Forelimb muscle (tissue), 1 donor: Measurements from ENCODE around the gene KRT79. TPM values are rescaled to one million over a fixed set of nuclear protein-coding genes. Genes with fewer than 3 reads are reported as not detected.
"Not testable (repeated sequence)": the region's sequence is repeated elsewhere in the genome, so short reads cannot be mapped to it uniquely, and the experiment has no call there.

ENCODE experiments used
- DNase-seq: peaks from one replicate; pipeline ENCODE4 v3.0.0-alpha.2; 2013; ENCODE audit warnings: low read depth
- polyA plus RNA-seq: library from polyadenylated mRNA; unstranded; fragments of 120-200 nt; gene quantifications from one replicate; pipeline ENCODE4 v1.2.1, GENCODE V29; 2013; ENCODE audit not compliant: insufficient read length

Gene KRT79
- not detected for polyA plus RNA-seq

DNA sequence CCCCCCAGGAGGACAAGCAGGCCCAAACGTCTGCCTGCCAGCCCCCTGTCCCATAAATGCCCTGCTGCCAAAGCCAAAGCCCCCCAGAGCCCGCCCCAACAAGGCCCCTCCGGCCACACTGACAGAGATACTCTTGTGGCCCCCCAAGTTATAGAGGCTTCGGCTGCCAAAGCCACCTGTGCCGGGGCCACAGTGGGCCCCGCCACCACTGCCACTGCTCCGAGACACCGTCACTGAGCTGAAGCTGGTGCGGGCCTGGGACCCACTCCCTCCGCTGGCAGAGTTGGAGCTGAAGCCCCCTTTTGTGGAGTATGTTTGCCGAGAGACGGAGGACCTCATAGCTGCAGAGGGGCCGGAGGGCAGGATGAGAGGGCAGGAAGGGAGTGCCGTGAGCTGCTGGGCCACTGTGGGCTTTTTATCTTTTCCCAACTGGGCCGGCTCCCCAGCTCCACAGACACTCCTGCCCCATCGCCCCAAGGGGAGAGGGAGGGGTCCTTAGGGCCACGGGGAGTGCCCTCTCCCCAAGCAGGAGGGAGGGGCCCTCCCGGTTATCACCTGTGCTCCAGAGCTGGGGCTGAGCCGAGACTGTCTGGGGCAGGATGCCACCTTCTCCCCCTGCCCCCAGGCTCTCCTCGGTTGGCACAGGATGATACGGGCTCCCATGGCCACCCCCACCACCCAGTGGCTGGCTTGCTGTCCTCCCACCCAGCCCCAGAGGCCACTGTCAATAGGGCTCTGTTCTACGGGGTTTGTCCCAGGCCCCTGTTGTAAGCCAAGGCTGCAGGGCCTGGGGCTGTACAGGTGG, at the start of gene KRT79:
Gene KRT79, minus strand, starts transcription at position 390 of the 805 bp plus-strand sequence. Its CDS starts 51 bp downstream, at position 339.
- DNase-seq = no peak

DNA sequence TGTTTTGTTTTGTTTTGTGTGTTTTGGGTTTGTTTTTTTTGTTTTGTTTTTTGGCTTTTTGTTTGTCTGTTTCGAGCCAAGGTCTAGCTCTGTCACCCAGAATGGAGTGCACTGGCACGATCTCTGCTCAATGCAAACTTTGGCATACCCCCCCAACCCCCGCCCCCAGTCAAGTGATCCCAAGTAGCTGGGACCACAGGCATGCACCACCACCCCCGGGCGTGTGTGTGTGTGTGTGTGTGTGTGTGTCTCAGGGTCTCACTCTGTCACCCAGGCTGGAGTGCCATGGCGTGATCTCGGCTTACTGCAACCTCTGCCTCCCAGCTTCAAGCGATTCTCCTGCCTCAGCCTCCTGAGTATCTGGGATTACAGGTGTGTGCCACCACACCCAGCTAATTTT, 46.4 kb upstream of the KRT79 start:
- DNase-seq = not testable (repeated sequence)

DNA sequence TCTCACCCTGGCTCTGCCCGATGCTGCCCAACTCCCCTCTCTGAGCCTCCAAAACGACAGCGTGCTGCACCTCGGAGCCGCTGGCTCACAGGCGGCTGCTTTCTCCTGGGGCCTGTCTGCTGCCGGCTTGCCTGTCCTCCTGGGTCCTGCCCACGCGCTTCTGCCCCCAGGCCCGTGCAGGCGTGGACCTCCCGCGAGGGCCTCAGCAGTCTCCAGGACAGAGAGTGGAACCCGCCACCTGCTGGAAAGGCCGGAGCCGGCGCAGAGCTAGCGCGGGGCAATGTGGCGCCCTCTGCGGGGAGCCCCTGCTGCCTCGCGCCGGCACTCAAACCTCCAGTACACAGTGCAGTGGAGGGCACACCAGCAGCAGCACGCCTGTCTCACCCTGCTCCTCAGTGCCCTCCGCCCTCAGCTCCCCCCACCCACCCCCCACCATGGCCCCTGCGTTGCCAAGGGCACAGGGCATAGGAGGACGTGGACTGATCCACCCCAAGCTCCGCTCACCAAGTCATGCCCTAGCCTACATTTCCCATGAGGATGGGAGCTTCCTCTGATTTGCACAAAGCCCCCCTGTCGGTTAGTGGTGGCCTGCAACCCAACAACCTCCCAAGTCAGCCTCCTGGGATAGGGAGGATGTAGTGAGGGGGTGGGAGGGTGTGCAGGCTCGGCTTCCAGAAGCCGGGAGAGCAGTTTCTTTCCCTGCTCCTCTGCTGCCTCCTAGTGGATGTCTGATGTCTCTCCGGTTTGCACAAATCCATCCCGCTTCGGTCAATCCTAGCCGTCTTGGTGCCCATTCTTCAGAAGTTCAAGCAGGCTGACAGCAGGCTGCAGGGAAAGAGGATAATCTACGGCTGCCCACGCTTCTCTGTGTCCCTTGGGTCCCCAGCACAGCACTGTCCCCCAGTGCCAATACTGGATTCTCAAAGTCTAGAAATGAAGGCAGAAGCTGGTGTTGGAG, 45.6 kb upstream of the KRT79 start:
- peak; percentile 46 for DNase-seq

DNA sequence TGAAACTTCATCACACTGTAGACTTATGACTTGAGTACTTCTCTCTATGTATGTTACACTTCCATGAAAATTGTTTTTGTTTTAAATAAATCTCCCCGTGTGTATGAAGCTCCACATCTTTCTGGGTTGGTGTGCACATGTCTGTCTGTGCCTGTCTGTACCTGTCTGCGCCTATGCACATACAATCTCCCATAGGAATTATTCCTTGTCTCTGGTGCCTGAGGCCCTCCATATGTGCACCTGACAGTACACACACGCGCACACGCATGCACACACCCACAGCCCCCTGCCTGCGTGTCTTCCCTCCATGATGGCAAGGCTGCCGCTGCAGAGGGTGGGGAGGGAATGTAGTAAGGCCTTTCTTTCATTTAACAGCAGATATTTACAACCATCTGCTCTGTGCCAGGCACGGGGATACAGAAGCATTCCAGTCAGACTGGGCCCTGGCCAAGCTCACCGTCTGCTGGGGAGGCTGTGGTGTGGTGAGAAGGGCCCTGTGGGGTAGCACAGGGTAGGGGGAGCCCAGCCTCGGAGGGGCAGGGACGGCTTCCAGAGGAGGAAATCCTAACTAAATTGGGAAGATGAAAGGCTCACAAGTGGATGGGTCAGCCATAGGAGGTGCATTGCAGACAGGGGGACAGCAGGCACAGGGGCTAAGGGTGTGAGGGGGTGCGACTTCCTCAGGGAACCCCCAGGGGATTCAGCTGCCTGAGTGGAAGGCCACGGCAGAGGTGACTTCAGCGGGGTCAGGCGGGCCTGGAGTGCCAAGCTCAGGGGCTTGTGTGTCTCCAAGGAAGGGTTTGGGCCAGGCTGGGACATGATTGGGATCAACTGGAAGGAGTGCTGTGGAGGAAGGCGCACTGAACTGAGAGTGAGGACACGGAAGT, 44.6 kb upstream of the KRT79 start:
- DNase-seq = no peak

DNA sequence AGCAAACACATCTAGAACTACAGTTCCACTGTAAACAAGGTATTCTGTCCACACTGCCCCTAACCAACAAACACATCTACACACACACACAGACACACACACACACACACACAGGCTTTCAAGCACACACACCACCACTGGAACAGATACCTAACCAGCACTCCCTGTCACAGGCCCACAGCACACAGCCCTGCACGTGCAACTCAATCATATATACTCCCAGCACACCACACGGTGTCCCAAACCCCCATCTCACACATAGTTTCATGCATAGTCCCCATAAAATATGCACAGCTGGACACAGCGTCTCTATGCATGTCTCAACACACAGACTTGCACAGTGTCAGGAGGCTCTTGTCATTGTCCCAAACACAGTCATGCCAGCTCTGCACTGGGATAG, 43.1 kb upstream of the KRT79 start:
- no peak for DNase-seq

DNA sequence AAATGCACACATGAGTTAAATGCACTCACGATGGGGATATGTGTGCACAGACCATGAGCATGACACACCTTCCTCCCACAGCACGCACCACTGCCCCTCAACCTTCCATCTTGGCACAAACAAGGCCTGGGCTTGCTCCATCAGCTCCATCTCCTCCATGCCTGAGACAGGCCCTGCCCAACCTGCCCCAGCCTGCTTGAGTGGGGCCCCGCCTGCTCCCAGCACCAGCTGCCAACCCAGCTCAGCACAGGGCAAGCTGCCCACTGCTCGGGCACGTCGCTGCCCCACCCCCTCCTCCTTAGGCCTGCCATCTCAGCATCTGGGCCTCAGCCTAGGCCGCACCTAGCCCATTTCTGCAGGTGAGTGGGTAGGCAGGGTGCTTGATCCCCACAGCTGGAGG, 42.3 kb upstream of the KRT79 start:
- DNase-seq = no peak

DNA sequence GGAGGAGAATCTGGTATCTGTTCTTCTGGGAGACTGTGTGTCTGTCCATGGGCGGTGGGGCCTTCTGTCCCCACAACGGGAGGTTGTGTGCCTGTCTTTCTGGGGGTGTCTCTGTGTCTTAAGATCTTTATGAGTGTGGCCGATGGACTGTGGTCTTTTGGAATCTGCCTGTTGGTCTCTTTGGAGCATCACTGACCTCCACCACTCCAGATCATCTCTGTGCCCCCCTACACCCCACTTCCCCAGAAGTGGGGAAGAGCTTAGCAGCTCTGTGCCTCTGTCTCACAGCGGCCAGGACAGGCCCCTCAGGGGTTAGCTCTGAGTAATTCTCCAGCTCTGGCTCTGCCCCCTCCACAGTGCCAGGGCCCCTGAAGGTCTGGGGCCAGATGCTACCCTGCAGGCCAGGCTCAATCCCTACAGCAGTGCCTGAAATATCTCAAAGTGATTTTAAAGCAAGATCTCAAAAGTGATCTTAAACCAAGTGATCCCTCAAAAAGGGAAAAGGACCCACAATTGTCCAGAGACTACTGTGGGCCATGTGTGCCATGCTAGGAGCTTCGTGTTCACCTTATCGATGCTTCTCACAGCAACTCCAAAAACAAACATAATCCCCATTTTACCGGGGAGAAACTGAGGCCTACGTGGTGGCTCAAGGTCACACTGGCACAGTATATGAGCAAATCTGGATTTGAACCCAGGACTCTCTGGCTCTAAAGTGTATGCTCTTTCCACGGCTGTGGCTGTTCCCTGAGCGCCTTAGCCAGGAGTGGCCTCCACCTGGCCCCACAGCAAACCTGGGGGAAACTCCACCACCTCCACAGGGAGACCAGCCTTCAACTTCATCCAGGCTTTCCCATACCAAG, 40.7 kb upstream of the KRT79 start:
- DNase-seq = no peak

DNA sequence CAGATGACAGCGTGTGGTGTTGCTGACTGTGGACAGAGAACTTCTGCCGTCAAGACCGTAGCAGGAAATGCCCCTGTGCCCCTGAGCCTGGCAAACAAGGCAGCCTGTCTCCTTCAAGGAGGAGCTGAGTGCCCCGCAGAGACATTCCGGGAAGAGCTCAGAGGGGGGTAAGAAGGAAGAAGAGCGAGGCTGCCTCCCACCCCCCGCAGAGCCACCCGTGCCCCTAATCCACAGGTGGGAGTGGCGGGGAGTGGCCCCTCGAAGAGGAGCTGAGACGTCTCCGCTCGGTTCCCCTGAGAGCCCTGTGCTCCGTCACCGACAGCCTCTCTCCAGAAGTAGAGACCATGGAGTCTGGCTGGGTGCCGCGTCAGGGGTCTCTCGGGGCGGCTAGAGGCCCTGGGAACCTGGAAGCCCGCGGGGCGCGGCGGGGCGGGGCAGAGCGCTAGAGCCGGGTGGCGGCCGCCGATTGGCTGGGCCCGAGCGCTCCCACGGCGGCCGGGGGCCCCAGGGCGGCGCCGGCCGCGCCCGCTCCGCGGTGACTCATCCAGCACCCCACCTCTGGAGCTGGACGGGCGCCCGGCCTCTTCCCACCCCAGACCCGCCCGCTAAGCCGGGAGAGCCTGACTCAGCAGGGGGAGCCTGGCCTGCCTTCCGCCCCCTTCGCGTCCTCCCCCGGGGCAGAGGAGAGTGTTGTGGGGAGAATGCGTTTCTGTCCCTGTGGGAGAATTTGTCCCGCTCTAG, 39.9 kb upstream of the KRT79 start:
- DNase-seq = no peak

DNA sequence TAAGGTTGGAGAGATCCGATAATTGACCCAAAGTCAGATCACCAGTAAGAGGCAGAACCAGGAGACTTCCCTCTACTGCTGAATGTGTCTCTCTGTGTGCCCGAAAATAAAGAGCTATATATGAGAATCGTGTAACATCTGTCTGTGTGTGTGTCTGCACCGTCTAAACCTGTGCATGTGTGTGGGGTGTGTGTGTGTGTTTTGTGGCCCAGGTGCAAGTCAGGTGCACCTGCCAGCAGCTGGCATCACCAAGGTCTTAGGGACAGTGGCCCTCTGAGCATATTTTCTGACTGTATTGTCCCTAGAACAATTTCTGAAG, 39.4 kb upstream of the KRT79 start:
- no peak for DNase-seq

DNA sequence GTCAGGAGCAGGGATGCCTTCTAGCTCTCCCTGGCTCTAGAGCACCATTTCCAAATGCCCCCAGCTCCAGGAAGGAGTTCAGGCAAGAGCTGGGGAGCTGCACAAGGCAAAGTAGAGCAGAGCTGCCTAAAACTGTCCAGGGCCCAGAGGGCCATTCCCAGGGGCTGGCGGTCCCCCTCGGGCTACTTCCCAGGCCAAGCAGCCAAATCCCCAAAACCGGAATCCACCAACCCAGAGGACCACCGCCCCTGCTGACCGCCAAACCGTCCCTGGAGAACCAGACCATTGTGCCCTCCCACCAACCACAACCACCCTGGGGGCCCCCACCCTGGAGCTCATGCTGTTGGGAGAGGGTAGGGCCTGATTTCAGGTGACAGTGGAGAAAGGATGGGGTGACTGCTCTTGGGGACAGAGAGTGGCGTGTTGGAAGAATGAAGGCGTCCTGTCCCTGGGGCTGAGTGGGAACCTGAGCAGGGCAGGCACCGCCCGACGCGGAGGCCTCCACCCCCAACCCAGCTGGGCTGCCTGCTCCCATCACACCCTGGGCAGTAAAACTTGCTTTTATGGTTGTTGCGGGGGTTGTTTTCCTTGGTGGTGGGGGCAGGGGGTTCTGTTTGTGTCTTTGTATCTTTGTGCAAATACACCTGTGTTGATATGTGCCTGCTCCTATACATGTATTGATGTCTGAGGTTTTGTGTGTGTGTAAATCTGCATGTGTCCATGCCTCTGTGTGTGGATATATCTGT, 38.7 kb upstream of the KRT79 start:
- no peak for DNase-seq

DNA sequence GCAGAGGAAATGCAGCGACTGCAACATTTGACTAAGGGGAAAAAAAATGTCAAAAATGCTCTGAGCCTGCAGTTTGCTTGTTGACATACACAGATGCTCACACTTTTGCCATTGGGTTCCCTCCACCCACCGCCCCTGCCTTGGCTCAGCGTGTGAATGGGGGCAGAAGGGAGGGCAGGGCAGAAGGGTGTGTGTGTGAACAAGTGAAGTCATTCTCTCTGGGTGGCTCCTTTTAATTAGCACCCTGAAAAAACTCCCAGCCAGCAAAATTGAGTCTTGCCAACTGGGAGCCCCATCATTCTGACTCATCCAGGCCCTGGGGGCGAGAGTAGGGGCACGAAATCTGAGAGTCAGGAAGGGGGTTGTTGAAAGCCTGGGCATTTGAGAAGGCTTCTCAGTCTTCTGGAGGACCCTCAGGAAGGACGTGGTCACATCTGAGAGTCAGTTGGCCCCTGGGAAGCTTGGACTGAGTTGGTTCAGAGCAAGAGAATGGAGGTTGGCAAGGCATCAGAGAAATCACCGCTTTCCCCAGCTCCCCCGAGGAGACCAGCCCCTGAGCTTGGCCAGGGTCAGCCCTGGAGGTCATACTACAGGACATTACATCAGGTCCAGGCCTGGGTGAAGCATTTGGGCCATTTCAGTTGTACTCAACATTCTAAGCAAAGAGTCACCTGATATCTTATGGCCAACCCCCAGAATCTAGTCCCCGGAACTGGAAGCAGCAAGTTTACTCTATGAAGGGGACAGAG, 37.4 kb upstream of the KRT79 start:
- no peak for DNase-seq

DNA sequence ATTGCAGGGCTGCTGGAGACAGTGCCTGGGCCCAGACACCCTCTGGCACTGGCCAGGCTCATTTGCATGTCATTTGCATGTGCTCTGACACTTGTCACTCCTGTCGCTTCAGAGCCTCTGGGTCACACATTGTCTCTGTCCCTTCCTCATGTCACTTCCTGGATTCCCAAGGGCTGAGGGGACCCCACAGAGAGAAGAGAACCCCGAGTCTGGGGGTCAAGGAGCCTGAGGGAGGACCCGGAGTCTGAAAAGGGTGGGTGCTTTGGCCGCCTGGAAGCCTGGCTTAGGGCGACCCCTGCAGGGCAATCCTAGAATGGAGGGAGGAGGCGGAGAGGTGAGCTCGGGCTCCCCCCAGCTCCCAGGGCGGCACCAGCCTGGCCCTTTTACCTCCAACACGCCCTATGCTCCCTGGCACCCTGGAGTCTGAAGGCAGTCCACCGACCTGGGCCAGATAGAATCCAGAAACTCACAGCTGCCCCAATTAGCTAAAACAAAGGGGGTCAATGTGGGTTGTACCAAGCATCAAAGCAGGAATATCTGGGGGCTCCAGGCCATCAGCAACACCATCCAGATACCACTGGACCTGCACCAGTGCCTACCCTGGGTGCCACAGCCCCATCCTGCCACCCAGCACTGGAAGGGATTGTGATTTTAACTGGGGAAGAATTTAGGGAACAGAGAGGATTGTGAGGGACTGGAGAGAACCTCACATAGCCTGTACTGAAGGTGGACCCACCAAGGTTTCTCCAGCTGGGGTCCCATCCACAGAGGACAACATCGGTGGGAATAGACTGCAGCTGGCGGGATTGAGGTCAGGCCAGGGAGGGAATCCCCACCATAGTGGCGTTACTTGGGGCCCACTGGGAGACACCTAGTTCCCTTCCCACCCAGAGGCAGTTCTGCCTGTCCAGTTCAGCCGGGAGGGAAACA, 36.5 kb upstream of the KRT79 start:
- DNase-seq = no peak

DNA sequence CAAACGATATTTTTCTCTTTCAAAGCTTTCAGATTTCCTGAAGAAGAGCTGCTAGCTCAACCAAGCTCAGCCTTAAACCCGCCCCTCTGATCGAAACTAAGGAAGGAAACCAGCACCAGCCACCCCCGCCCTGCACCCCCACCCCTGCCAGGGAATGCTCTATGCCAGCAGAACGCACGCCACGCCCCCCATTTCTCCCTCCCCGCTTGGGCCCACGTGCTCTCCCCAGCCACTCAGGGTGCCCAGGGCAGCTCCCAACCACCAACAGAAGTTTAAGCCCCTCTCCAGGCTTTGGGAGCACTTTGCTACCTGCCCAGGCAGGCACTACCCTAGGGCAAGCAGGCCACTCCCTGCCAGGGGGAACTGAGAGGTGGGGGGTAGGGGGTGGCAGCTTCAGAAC, 33.5 kb upstream of the KRT79 start:
- no peak for DNase-seq

DNA sequence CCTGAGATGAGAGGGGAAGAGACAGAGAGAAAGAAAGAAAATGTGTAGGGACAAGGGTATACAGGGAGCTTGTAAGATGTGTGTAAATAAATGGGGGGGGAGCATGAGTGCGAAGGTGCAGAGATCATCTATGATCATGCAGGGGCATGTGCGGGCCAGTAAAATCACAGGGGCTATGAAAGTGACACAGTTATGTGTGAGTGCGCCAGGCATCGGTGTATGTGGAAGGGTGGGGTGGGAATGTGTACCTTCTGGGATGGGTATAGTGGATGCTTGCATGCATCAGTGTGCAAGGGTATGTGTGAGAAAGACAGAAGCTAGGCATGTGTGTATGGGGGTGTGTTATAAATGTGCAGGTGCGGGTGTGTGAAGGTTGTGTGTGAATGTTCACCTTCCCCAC, 33.0 kb upstream of the KRT79 start:
- DNase-seq = no peak

DNA sequence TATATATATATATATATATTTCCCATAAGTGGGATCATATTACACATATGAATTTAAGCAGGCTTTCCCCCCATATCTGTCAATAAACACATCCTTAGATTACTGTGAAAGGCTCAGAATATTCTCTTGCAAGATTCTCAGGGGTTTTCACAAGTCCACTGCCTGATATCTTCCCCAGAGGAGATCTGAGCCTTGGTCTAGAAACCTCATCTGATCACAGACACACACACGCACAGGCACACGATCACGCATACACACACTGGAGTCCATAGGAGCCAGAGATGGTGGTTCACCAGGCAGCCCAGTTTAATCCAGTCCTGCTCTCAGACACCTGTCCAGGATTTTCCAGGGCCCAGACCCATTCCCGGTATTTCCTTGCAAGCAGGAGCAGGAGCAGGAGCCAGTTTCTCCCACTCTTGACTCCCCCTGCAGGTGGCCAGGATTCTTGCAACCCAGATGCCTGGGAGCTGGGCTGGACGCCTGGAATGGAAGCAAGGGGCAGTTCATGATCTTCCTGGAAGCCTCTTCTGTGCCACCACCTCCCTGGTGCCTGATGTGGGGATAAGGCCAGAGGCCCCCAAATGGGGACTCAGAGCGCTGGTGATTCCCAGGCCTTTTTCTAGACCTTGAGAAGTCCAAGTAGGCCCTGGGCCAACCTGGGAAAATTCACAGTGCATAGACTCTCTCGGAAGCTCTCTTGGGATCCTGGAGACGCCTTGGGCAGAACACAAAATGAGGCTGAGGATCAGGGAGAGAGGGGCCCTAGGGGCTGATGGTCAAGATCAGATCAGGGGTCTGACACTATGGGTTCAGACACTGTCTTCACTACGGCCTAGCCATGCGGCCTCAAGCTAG, 31.2 kb upstream of the KRT79 start:
- DNase-seq = no peak

DNA sequence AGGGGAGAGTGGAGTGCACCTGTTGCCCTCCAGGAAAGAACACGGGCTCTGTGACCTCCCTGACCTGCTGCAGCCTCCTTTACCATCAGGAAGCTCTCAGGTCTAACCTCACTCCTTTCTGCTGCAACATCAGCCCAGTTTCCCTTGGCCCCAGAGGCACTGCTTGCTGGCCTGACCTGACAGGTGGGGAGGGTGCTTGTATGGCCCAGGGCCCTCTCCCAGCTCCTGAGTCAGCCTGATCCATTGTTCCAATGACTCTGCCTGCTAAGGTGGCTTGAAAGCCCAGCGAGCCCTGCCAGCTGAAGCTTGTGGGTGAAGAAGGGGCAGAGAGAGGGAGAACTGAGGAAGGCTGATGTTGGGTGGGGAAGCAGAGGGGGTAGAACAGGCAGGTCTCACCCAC, 27.9 kb upstream of the KRT79 start:
- no peak for DNase-seq

DNA sequence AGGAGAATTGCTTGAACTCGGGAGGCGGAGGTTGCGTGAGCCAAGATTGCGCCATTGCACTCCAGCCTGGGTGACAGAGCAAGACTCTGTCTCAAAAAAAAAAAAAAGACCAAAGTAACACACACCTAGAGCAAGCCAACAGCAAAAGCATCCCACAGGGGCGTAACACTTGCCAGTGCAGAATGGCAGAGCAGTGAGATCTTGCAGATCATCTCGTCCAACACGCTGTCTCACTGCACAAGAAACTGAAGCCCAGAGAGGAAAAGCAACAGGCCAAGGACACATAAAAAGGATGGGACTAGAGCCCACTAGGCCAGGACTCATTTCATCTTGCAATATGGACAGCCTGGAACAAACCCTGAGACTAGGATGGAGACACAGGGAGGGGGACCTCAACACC, 27.4 kb upstream of the KRT79 start:
- no peak for DNase-seq
